A549 (cell line): ENCODE data around the gene APLP2. TPM values are rescaled to one million over a fixed set of nuclear protein-coding genes. Genes with fewer than 3 reads are reported as not detected.

Experiments
- ATAC-seq, 2 experiments: fragments of 200-7000 bp in 1 of 2; fragments of >200 bp in 1 of 2; cut with Nextera tagmentation in 1 of 2; cut with Tn5 transposase in 1 of 2; 3 replicates each; pipeline versions ENCODE4 v1.8.0 to v1.9.1; 2018 to 2020; ENCODE audit warnings: mild to moderate bottlenecking in 1 of 2, moderate library complexity in 1 of 2
- CTCF ChIA-PET: fragments of 300-600 bp; sonication (Branson Sonifier 250); formaldehyde crosslinking; extraction: SDS; loops from one replicate; lab custom pipeline; 2021; ENCODE audit warnings: antibody characterized with exemption, inconsistent platforms; lab: Yijun Ruan, JAX
- POLR2A ChIA-PET: fragments of 350-600 bp; formaldehyde crosslinking; extraction: SDS; loops from one replicate; lab custom pipeline; 2021; ENCODE audit warnings: antibody characterized with exemption, inconsistent platforms; lab: Yijun Ruan, JAX
- DNase-seq, 2 experiments: peaks; one replicate each; pipeline versions ENCODE4 v3.0.0 to v3.0.0-alpha.2; 2011 to 2016; ENCODE audit warnings: low read depth in 1 of 2, low spot score in 1 of 2
- FAIRE-seq: peaks from 2 replicates; lab custom pipeline; 2011; peaks lifted over from hg19 to GRCh38; lab: Jason Lieb, UNC
- H3K27ac ChIP-seq, 2 experiments: fragments of >200 bp; sonication (Bioruptor Twin); formaldehyde crosslinking; 3 replicates each; pipeline ENCODE4 v1.5.1; 2016 to 2017
- H3K4me1 ChIP-seq: fragments of >200 bp; sonication (Bioruptor Twin); formaldehyde crosslinking; 3 replicates; pipeline ENCODE4 v1.6.1; 2016
- H3K4me2 ChIP-seq: fragments of >200 bp; sonication (Bioruptor Twin); formaldehyde crosslinking; 3 replicates; pipeline ENCODE4 v1.6.1; 2016
- H3K4me3 ChIP-seq: fragments of >200 bp; sonication (Bioruptor Twin); formaldehyde crosslinking; 3 replicates; pipeline ENCODE4 v1.5.1; 2016
- H3K9me3 ChIP-seq: fragments of >200 bp; sonication (Bioruptor Twin); formaldehyde crosslinking; 3 replicates; pipeline ENCODE4 v1.6.1; 2016
- BCL3 ChIP-seq: fragments of >200 bp; sonication (Bioruptor Twin); formaldehyde crosslinking; IDR thresholded peaks from 3 replicates; pipeline ENCODE4 v1.6.1; 2016
- CBX8 ChIP-seq: fragments of 200-600 bp; sonication (generic); IDR thresholded peaks from 2 replicates; pipeline ENCODE4 v1.6.1; 2016
- CHD2 ChIP-seq: fragments of 150-350 bp; IDR thresholded peaks from 2 replicates; pipeline ENCODE4 v1.6.1; 2014; ENCODE audit warnings: low read length; ENCODE audit not compliant: partially characterized antibody
- CHD4 ChIP-seq: fragments of 200-600 bp; sonication (generic); IDR thresholded peaks from 2 replicates; pipeline ENCODE4 v1.6.1; 2016; ENCODE audit warnings: antibody characterized with exemption, mild to moderate bottlenecking, borderline replicate concordance
- EHMT2 ChIP-seq: fragments of 200-600 bp; sonication (generic); IDR thresholded peaks from 2 replicates; pipeline ENCODE4 v1.6.1; 2016; ENCODE audit warnings: antibody characterized with exemption, low read depth, mild to moderate bottlenecking, moderate library complexity
- ELK1 ChIP-seq: fragments of 150-350 bp; IDR thresholded peaks from 2 replicates; pipeline ENCODE4 v1.6.1; 2014; ENCODE audit warnings: low read depth, mild to moderate bottlenecking, low read length
- EP300 ChIP-seq, 2 experiments: fragments of >200 bp; sonication (Bioruptor Twin); formaldehyde crosslinking; IDR thresholded peaks; 2 replicates in 1 of 2; 3 replicates in 1 of 2; pipeline ENCODE4 v1.6.1; 2016 to 2017
- ESRRA ChIP-seq: fragments of 150-350 bp; IDR thresholded peaks from 2 replicates; pipeline ENCODE4 v1.6.1; 2014; ENCODE audit warnings: mild to moderate bottlenecking, low read length, borderline replicate concordance
- FOXS1 ChIP-seq: fragments of 250-450 bp; sonication (Bioruptor Pico); IDR thresholded peaks from 2 replicates; pipeline ENCODE4 v1.5.0; 2020; ENCODE audit warnings: mild to moderate bottlenecking, moderate library complexity
- HES2 ChIP-seq: fragments of >200 bp; sonication (Bioruptor Twin); formaldehyde crosslinking; IDR thresholded peaks from 2 replicates; pipeline ENCODE4 v1.6.1; 2016
- HMGXB4 ChIP-seq: fragments of 250-450 bp; sonication (Bioruptor Pico); IDR thresholded peaks from 2 replicates; pipeline ENCODE4 v1.5.0; 2021; ENCODE audit warnings: mild to moderate bottlenecking, moderate library complexity, borderline replicate concordance
- HOXA7 ChIP-seq: fragments of 250-450 bp; sonication (Bioruptor Pico); IDR thresholded peaks from 2 replicates; pipeline ENCODE4 v1.5.0; 2020; ENCODE audit warnings: mild to moderate bottlenecking, moderate library complexity
- HOXB13 ChIP-seq: fragments of 250-450 bp; sonication (Bioruptor Pico); IDR thresholded peaks from 2 replicates; pipeline ENCODE4 v1.5.0; 2020; ENCODE audit warnings: low read depth, mild to moderate bottlenecking, moderate library complexity
- HOXB5 ChIP-seq: fragments of 250-450 bp; sonication (Bioruptor Pico); IDR thresholded peaks from 2 replicates; pipeline ENCODE4 v1.5.0; 2020; ENCODE audit warnings: mild to moderate bottlenecking, moderate library complexity
- JUN ChIP-seq, 2 experiments: fragments of >200 bp; sonication (Bioruptor Twin); formaldehyde crosslinking; IDR thresholded peaks; 2 replicates in 1 of 2; 3 replicates in 1 of 2; pipeline ENCODE4 v1.6.1; 2016 to 2017
- KDM1A ChIP-seq: fragments of 200-600 bp; sonication (generic); IDR thresholded peaks from 2 replicates; pipeline ENCODE4 v1.6.1; 2016; ENCODE audit warnings: low read depth, mild to moderate bottlenecking
- MAFK ChIP-seq: fragments of 450-650 bp; IDR thresholded peaks from 2 replicates; pipeline ENCODE4 v1.6.1; 2014; ENCODE audit not compliant: partially characterized antibody
- MAX ChIP-seq: IDR thresholded peaks from 2 replicates; pipeline ENCODE4 v1.6.1; 2012
- MYC ChIP-seq: IDR thresholded peaks from 2 replicates; pipeline ENCODE4 v1.6.1; 2012; ENCODE audit warnings: mild to moderate bottlenecking, inconsistent platforms, low read length, improper control_type of control experiment, borderline replicate concordance
- RNF2 ChIP-seq: fragments of 200-600 bp; sonication (generic); IDR thresholded peaks from 2 replicates; pipeline ENCODE4 v1.6.1; 2016; ENCODE audit warnings: low read depth, mild to moderate bottlenecking, antibody characterized with exemption, moderate library complexity, borderline replicate concordance
- SREBF2 ChIP-seq: fragments of 450-650 bp; IDR thresholded peaks from 2 replicates; pipeline ENCODE4 v1.6.1; 2014; ENCODE audit warnings: mild to moderate bottlenecking, moderate library complexity
- TFCP2L1 ChIP-seq: fragments of 250-450 bp; sonication (Bioruptor Pico); IDR thresholded peaks from 2 replicates; pipeline ENCODE4 v1.5.0; 2021; ENCODE audit warnings: mild to moderate bottlenecking
- TP53 ChIP-seq: fragments of 250-450 bp; sonication (Bioruptor Pico); IDR thresholded peaks from 2 replicates; pipeline ENCODE4 v1.5.0; 2021; ENCODE audit warnings: mild to moderate bottlenecking, moderate library complexity
- ZSCAN20 ChIP-seq: fragments of 250-450 bp; sonication (Bioruptor Pico); IDR thresholded peaks from 2 replicates; pipeline ENCODE4 v1.8.0; 2022; ENCODE audit warnings: mild to moderate bottlenecking, moderate library complexity
- WGBS: methylation state at CpG from one replicate; pipeline ENCODE4 v1.1.6; 2017; ENCODE audit errors: missing lambda C conversion rate; 5-methylcytosine and 5-hydroxymethylcytosine counted together
- polyA plus RNA-seq, 4 experiments: library from polyadenylated mRNA; depleted of rRNA in 3 of 4; stranded (reverse); fragments of >200 nt; fragmentation: RNase III in 1 of 4; extraction: RNeasy Plus Mini Kit Qiagen cat#74134 plus additional on column Dnase treatment in 1 of 4; gene quantifications; 2 replicates in 3 of 4; 3 replicates in 1 of 4; pipeline ENCODE4 v1.2.3, GENCODE V29; 2011 to 2017
- TF ChIP-seq, protein P1 (sequence below): fragments of 250-450 bp; sonication (Bioruptor Pico); IDR thresholded peaks from 2 replicates; pipeline ENCODE4 v1.5.0; 2020; ENCODE audit warnings: low read depth, mild to moderate bottlenecking, moderate library complexity

The APLP2 gene
- polyA plus RNA-seq, 2 of the 4 experiments (the other 2 are of a cell fraction), result 166 to 203 TPM

- FAIRE-seq, result no peak
- Histone ChIP-seq H3K9me3 (no peaks in the 10 kb centered on the region; the same call in 2 of the 3 replicates), H3K4me3 (no peak overlapping the region), H3K4me1 (peaks cover 6% of the 10 kb centered on the region; the same call in 2 of the 3 replicates), H3K27ac (no peak overlapping the region), H3K4me2 (no peak overlapping the region)
- TF ChIP-seq CHD2, result no peak
- no peak for TF ChIP-seq MAFK
- no peak for TF ChIP-seq ESRRA
- no peak for TF ChIP-seq TFCP2L1 (CRISPR knock-in tag)
- TF ChIP-seq, protein P1, sequence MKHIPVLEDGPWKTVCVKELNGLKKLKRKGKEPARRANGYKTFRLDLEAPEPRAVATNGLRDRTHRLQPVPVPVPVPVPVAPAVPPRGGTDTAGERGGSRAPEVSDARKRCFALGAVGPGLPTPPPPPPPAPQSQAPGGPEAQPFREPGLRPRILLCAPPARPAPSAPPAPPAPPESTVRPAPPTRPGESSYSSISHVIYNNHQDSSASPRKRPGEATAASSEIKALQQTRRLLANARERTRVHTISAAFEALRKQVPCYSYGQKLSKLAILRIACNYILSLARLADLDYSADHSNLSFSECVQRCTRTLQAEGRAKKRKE (CRISPR knock-in tag), result no peak
- TF ChIP-seq HES2, result no peak
- TF ChIP-seq EHMT2, result no peak
- no peak for TF ChIP-seq TP53 (CRISPR knock-in tag)
- no peak for TF ChIP-seq MYC
- TF ChIP-seq JUN (IDR thresholded peaks at IDR 0.05), result no peak
- TF ChIP-seq KDM1A, result no peak
- no peak for TF ChIP-seq EP300 (IDR thresholded peaks at IDR 0.05)
- TF ChIP-seq HMGXB4 (CRISPR knock-in tag), result no peak
- no peak for TF ChIP-seq HOXB5 (CRISPR knock-in tag)
- no peak for TF ChIP-seq CBX8
- no peak for TF ChIP-seq FOXS1 (CRISPR knock-in tag)
- TF ChIP-seq CHD4, result no peak
- no peak for TF ChIP-seq MAX
- TF ChIP-seq HOXA7 (CRISPR knock-in tag), result no peak
- ChIA-PET POLR2A (no interaction called here), CTCF (no interaction called here)
- DNase-seq, result no peak
- WGBS, result 65% methylated on average over 5 of the region's 5 CpGs
- ATAC-seq, result no peak
These were observed 106.2 kb downstream of the APLP2 start for GRCh38 chr11:130175898-130176297.

DNA sequence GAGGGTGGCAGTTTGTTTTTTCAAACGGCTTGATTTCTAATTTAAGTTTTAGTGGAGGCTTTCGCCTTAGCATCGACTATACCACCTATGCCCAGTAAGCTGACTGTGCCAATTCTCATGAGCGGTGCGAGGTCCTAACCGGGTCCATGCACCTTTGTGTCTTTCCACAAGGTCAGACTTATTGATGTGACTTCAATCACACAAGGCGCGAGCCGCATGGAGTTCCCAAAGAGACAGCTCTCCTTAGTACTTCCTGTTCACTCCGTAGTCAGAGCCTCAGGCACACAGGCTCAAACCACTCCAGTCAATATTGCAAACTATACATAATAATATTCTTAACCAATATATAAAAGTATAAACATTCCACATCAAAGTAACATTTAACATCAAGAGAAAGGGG, 108.1 kb downstream of the APLP2 start:
- WGBS, result 87% methylated on average over 10 of the region's 10 CpGs
- TF ChIP-seq HOXB13 (CRISPR knock-in tag) (no peak), EHMT2 (no peak), SREBF2 (no peak), CHD2 (no peak), BCL3 (no peak), ELK1 (no peak), RNF2 (no peak), JUN (IDR thresholded peaks at IDR 0.05) (no peak), ZSCAN20 (CRISPR knock-in tag) (no peak)
- TF ChIP-seq, all 56 proteins: peak for 0
- ChIA-PET POLR2A (no interaction called here), CTCF (interaction anchor here (1.4 kb wide), 1 partner anchor 32 kb away, joined by 3 read pairs; no protein-coding TSS in a partner anchor)
- no peak for FAIRE-seq
- H3K4me3 ChIP-seq, result no peak overlapping the region
- no peak overlapping the region for H3K4me2 ChIP-seq
- no peak for DNase-seq
- peaks cover 21% of the 10 kb centered on the region for H3K4me1 ChIP-seq
- no peaks in the 10 kb centered on the region; the same call in 2 of the 3 replicates for H3K9me3 ChIP-seq
- no peak overlapping the region for H3K27ac ChIP-seq
- ATAC-seq, result no peak
